ENCODE results near the gene NDUFB6. TPM values are rescaled to one million over a fixed set of nuclear protein-coding genes. Genes with fewer than 3 reads are reported as not detected.

The NDUFB6 gene
- total RNA-seq, 1 experiment from 2014 or later, result 77.1 TPM

DNA sequence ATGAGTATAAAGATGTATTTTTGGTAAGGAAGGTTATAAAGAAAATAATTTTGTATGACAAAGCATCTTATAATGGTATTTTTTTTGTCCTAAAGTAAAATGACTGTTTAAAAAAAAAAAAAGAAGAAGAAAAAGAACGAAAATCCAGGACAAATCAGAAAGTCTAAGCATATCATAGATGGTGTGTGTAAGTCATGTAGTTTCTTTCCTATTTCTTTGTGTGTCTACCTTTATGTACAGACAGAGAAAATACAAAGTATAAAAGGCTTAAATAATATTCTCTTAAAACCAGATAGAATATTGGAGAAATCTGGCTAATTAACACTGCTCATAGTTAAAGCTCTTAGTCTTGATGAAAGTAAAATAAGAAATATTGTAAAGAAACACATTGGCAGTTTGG, 54.7 kb downstream of the NDUFB6 start:
- Histone ChIP-seq H3K27me3 (ENCODE audit: control insufficient read depth, insufficient read depth, low read length) (no peaks in the 10 kb centered on the region), H3K4me3 (ENCODE audit: insufficient read depth, low read depth, low read length) (no peak overlapping the region), H3K36me3 (replicated peaks; ENCODE audit: control insufficient read depth, insufficient read depth, low read length) (no peaks in the 10 kb centered on the region)
- no peak for DNase-seq

DNA sequence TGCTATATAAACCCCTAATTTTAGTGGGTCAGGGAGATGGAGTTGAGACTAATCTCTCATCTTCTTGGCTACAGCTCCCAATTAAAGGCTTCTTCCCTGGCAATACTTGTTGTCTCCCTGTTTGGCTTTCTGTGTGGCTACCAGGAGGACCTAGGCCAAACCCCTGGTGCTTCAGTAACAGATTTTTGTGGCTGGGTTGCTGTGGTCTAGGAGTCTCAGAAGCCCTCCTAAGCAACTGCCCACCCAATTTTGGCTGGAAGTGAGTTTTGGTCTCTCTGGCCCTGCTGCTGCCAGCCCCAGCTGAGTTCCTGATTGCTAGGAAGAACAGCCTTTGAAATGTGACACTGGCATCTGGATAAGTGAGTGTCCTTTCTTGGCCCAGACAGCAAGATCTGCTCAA, 56.7 kb downstream of the NDUFB6 start:
- no peak for DNase-seq
- Histone ChIP-seq H3K36me3 (replicated peaks; ENCODE audit: control insufficient read depth, insufficient read depth, low read length) (no peaks in the 10 kb centered on the region), H3K4me3 (ENCODE audit: insufficient read depth, low read depth, low read length) (no peak overlapping the region)

GRCh38 chr9:32508728-32509127, 64.2 kb downstream of the NDUFB6 start:
- DNase-seq, result no peak
- Histone ChIP-seq H3K4me3 (ENCODE audit: insufficient read depth, low read depth, low read length) (no peak overlapping the region), H3K27me3 (ENCODE audit: control insufficient read depth, insufficient read depth, low read length) (no peaks in the 10 kb centered on the region), H3K36me3 (replicated peaks; ENCODE audit: control insufficient read depth, insufficient read depth, low read length) (no peaks in the 10 kb centered on the region)

More for the DNA sequence above, 56.7 kb downstream of the NDUFB6 start:
- no peaks in the 10 kb centered on the region for H3K27me3 ChIP-seq (ENCODE audit: control insufficient read depth, insufficient read depth, low read length)

GRCh38 chr9:32503008-32503407, 70.0 kb downstream of the NDUFB6 start:
- H3K4me3 ChIP-seq (ENCODE audit: insufficient read depth, low read depth, low read length), result no peak overlapping the region
- no peaks in the 10 kb centered on the region for H3K27me3 ChIP-seq (ENCODE audit: control insufficient read depth, insufficient read depth, low read length)
- DNase-seq, result no peak
- peaks cover 1% of the 10 kb centered on the region for H3K36me3 ChIP-seq (replicated peaks; ENCODE audit: control insufficient read depth, insufficient read depth, low read length)

Other genes starting within 250 kb of the NDUFB6 start
- 35.2 and 40.6 TPM in 2 replicates for gene ACO1, start 188.5 kb downstream of the NDUFB6 start, total RNA-seq (2014; rRNA removed; shearing (Covaris generic))
- 6.1 and 6.5 TPM in 2 replicates for gene RIGI, start 47.0 kb downstream of the NDUFB6 start, total RNA-seq (2014; rRNA removed; shearing (Covaris generic))
- 7.1 and 16.7 TPM in 2 replicates for gene SMIM27, start 20.8 kb downstream of the NDUFB6 start, total RNA-seq (2014; rRNA removed; shearing (Covaris generic))
- gene TOPORS, start 20.6 kb downstream of the NDUFB6 start, total RNA-seq (2014; rRNA removed; shearing (Covaris generic)), result 27.1 and 31.6 TPM in 2 replicates
- not detected in 2 replicates for gene TAF1L, start 62.5 kb upstream of the NDUFB6 start, total RNA-seq (2014; rRNA removed; shearing (Covaris generic))
- 0.10 and 0.18 TPM in 2 replicates for gene TMEM215, start 210.4 kb upstream of the NDUFB6 start, total RNA-seq (2014; rRNA removed; shearing (Covaris generic))

Measured in H7 (cell line).